ENCODE results near the gene OGDHL. TPM values are rescaled to one million over a fixed set of nuclear protein-coding genes. Genes with fewer than 3 reads are reported as not detected.

Gene OGDHL
- not detected for total RNA-seq
- not detected for polyA plus RNA-seq
- total RNA-seq = not detected

DNA sequence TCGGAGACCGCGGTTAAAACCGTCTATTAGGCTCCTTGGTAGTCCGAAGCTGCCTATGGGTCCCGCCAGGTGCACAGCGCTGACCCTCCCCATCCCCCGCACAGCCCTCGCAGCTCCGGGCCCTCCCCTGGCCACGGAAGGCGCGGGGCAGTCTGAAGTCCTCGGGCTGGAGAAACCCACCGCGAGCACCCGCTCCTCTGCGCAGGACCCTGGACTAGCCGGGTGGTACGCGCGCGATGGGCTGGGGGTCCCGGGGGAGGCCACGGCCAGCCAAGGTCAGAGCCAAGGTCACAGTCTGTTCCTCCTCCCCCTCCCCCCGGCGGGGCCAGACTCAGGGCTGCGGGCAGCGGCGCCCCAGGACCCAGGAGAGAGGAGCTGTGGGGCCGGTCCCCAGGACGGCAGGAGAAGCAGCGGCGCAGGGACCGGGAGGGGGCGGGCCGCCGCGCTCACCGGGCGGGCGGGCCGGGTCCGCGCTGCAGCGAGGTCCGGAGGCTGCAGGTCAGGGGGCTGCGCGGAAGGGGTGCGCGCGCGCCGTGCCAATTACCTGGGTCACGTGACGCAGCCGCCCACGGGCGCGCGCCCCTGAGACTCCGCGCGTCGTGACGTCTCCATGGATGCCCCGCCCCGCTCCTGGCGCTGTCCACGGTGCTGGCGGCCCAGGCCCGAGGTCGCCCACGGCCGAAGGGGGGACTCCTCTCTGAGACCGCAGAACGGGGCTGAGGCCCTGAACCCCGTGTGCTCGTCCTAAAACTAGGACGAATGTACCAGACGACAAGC is at the start of gene OGDHL:
OGDHL (minus strand) TSS at position 535 of the 777 bp plus-strand sequence. CDS start 3,731 bp downstream, outside the sequence.
- H3K4me3 Mint-ChIP-seq = peak within 1 kb of the TSS; percentile 40 to 71 (median 62)
- peaks cover 0 to 12% (median 0%) of the 10 kb centered on the region in 5 donors for H3K36me3 Mint-ChIP-seq
- intact Hi-C loops (cut with micrococcal nuclease) = loop anchor here in 1 of 2 donors (1.0 to 5.0 kb wide), 2 partner anchors 155 to 170 kb away; no protein-coding TSS in a partner anchor
- Histone ChIP-seq H3K27ac (ENCODE audit: low read depth, low read length) (no peak within 1 kb of the TSS), H3K9me3 (ENCODE audit: control insufficient read depth in 2 of 3, low read length in 3 of 3) (peaks cover 0 to 8% (median 0%) of the 10 kb centered on the region in 3 experiments), H3K4me1 (ENCODE audit: control insufficient read depth in 2 of 2, insufficient read depth in 2 of 2, low read length in 2 of 2) (no peaks in the 10 kb centered on the region), H3K36me3 (ENCODE audit: control insufficient read depth in 2 of 3, insufficient read depth in 3 of 3, low read length in 3 of 3) (no peaks in the 10 kb centered on the region), H3K27me3 (ENCODE audit: control insufficient read depth in 2 of 2, insufficient read depth in 2 of 2, low read length in 2 of 2) (no peaks in the 10 kb centered on the region), H3K4me3 (ENCODE audit: low read length) (no peak within 1 kb of the TSS)
- peaks cover 26 to 81% (median 51%) of the 10 kb centered on the region in 5 donors for H3K27me3 Mint-ChIP-seq
- H3K27ac Mint-ChIP-seq = no peak within 1 kb of the TSS
- ChIA-PET POLR2A (no interaction called here), CTCF (no interaction called here)
- peak; percentile 52 for ATAC-seq
- peaks cover 0 to 8% (median 7%) of the 10 kb centered on the region in 7 donors for H3K4me1 Mint-ChIP-seq
- DNase-seq = peak in 4 of 9 donors; percentile 4 to 81 (median 19)
- peaks cover 0 to 10% (median 7%) of the 10 kb centered on the region in 11 donors for H3K9me3 Mint-ChIP-seq

DNA sequence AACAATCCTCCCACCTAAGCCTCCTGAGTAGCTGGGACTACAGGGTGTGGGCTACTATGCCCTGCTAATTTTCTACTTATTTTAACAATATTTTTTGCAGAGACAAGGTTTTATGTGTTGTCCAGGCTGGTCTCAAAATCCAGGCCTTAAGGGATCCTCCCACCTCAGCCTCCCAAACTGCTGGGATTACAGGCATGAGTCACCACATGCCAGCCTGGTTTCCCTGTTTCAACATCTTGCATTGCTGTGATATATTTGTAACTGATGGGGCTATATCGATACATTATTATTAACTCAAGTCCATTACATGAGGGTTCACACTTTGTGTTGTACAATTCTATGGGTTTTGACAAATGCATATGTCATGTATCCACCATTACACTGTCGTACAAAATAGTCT is 41.9 kb upstream of the OGDHL start:
- ATAC-seq (no peak), DNase-seq (no peak)
- ChIA-PET CTCF (no interaction called here), POLR2A (no interaction called here)
- no peak overlapping the region for H3K27ac Mint-ChIP-seq
- no peaks in the 10 kb centered on the region for H3K9me3 ChIP-seq (ENCODE audit: control insufficient read depth in 2 of 3, low read length in 3 of 3)
- H3K27me3 ChIP-seq (ENCODE audit: control insufficient read depth in 2 of 2, insufficient read depth in 2 of 2, low read length in 2 of 2) = peaks cover 0 to 2% of the 10 kb centered on the region in 2 donors
- no peaks in the 10 kb centered on the region for H3K4me1 Mint-ChIP-seq
- no peak overlapping the region for H3K27ac ChIP-seq (ENCODE audit: low read depth, low read length)
- H3K4me3 ChIP-seq (ENCODE audit: low read length) = no peak overlapping the region
- H3K4me1 ChIP-seq (ENCODE audit: control insufficient read depth in 2 of 2, insufficient read depth in 2 of 2, low read length in 2 of 2) = no peaks in the 10 kb centered on the region
- no peaks in the 10 kb centered on the region for H3K36me3 ChIP-seq (ENCODE audit: control insufficient read depth in 2 of 3, insufficient read depth in 3 of 3, low read length in 3 of 3)
- intact Hi-C loops (cut with micrococcal nuclease) = no loop called here
- peaks cover 0 to 28% (median 10%) of the 10 kb centered on the region in 11 donors for H3K9me3 Mint-ChIP-seq
- H3K4me3 Mint-ChIP-seq = no peak overlapping the region
- peaks cover 0 to 25% (median 8%) of the 10 kb centered on the region in 5 donors for H3K27me3 Mint-ChIP-seq
- peaks cover 0 to 4% (median 0%) of the 10 kb centered on the region in 5 donors for H3K36me3 Mint-ChIP-seq

GRCh38 chr10:49798275-49798674 is 36.2 kb upstream of the OGDHL start:
- Mint-ChIP-seq H3K4me1 (no peaks in the 10 kb centered on the region), H3K27ac (no peak overlapping the region), H3K4me3 (no peak overlapping the region), H3K9me3 (peaks cover 0 to 5% (median 0%) of the 10 kb centered on the region in 11 donors), H3K36me3 (no peaks in the 10 kb centered on the region), H3K27me3 (peaks cover 4 to 14% (median 9%) of the 10 kb centered on the region in 5 donors)
- H3K4me1 ChIP-seq (ENCODE audit: control insufficient read depth in 2 of 2, insufficient read depth in 2 of 2, low read length in 2 of 2) = no peaks in the 10 kb centered on the region
- no peaks in the 10 kb centered on the region for H3K36me3 ChIP-seq (ENCODE audit: control insufficient read depth in 2 of 3, insufficient read depth in 3 of 3, low read length in 3 of 3)
- ChIA-PET CTCF (no interaction called here), POLR2A (no interaction called here)
- H3K27me3 ChIP-seq (ENCODE audit: control insufficient read depth in 2 of 2, insufficient read depth in 2 of 2, low read length in 2 of 2) = no peaks in the 10 kb centered on the region
- DNase-seq (no peak), ATAC-seq (no peak)
- no peak overlapping the region for H3K27ac ChIP-seq (ENCODE audit: low read depth, low read length)
- no peak overlapping the region for H3K4me3 ChIP-seq (ENCODE audit: low read length)
- no peaks in the 10 kb centered on the region for H3K9me3 ChIP-seq (ENCODE audit: control insufficient read depth in 2 of 3, low read length in 3 of 3)
- intact Hi-C loops (cut with micrococcal nuclease) = no loop called here

DNA sequence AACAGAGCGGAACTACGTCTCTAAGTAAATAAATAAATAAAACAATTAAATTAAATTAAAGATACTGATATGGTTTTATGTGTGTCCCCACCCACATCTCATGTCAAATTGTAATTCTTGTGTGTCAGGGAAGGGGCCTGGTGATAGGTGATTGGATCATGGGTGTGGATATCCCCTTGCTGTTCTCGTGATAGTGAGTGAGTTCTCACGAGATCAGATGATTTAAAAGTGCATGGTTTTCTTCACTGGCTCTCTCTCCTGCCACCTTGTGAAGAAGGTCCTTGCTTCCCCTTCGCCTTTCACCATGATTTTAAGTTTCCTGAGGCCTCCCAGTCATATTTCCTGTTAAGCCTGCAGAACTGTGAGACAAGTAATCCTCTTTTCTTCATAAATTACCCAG is 29.0 kb upstream of the OGDHL start:
- ChIA-PET CTCF (no interaction called here), POLR2A (no interaction called here)
- intact Hi-C loops (cut with micrococcal nuclease) = no loop called here
- Histone ChIP-seq H3K4me3 (ENCODE audit: low read length) (no peak overlapping the region), H3K27me3 (ENCODE audit: control insufficient read depth in 2 of 2, insufficient read depth in 2 of 2, low read length in 2 of 2) (no peaks in the 10 kb centered on the region), H3K36me3 (ENCODE audit: control insufficient read depth in 2 of 3, insufficient read depth in 3 of 3, low read length in 3 of 3) (no peaks in the 10 kb centered on the region), H3K4me1 (ENCODE audit: control insufficient read depth in 2 of 2, insufficient read depth in 2 of 2, low read length in 2 of 2) (no peaks in the 10 kb centered on the region), H3K9me3 (ENCODE audit: control insufficient read depth in 2 of 3, low read length in 3 of 3) (no peaks in the 10 kb centered on the region), H3K27ac (ENCODE audit: low read depth, low read length) (no peak overlapping the region)
- DNase-seq (no peak), ATAC-seq (no peak)
- H3K27me3 Mint-ChIP-seq = peaks cover 0 to 4% (median 0%) of the 10 kb centered on the region in 5 donors
- no peak overlapping the region for H3K4me3 Mint-ChIP-seq
- H3K4me1 Mint-ChIP-seq = no peaks in the 10 kb centered on the region
- no peaks in the 10 kb centered on the region for H3K9me3 Mint-ChIP-seq
- H3K27ac Mint-ChIP-seq = no peak overlapping the region
- no peaks in the 10 kb centered on the region for H3K36me3 Mint-ChIP-seq

DNA sequence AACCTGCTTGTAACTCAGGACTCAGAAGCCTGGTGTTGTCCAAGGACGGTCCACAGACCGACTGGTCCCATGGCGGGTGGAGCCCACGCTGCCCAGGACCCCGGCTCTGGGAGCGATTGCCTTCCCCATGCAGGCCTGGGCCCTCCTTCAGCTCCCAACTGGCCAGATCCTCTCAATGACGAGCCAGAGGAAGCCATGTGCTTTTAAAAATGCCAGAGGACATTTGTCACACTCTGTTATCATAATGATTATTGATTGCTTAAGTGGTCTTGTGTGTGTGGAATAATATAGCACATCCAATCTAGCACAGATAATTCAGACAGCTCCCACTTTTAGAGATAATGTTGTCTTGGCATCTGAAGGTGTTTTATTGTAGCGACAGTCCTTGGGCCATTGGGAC is 22.6 kb upstream of the OGDHL start:
- Mint-ChIP-seq H3K4me3 (no peak overlapping the region), H3K9me3 (peaks cover 0 to 1% (median 0%) of the 10 kb centered on the region in 11 donors), H3K4me1 (no peaks in the 10 kb centered on the region), H3K36me3 (no peaks in the 10 kb centered on the region), H3K27ac (no peak overlapping the region), H3K27me3 (peaks cover 4 to 25% (median 20%) of the 10 kb centered on the region in 5 donors)
- H3K4me1 ChIP-seq (ENCODE audit: control insufficient read depth in 2 of 2, insufficient read depth in 2 of 2, low read length in 2 of 2) = no peaks in the 10 kb centered on the region
- H3K4me3 ChIP-seq (ENCODE audit: low read length) = no peak overlapping the region
- intact Hi-C loops (cut with micrococcal nuclease) = no loop called here
- H3K36me3 ChIP-seq (ENCODE audit: control insufficient read depth in 2 of 3, insufficient read depth in 3 of 3, low read length in 3 of 3) = no peaks in the 10 kb centered on the region
- DNase-seq (no peak), ATAC-seq (no peak)
- no peaks in the 10 kb centered on the region for H3K27me3 ChIP-seq (ENCODE audit: control insufficient read depth in 2 of 2, insufficient read depth in 2 of 2, low read length in 2 of 2)
- ChIA-PET CTCF (no interaction called here), POLR2A (no interaction called here)
- no peak overlapping the region for H3K27ac ChIP-seq (ENCODE audit: low read depth, low read length)
- no peaks in the 10 kb centered on the region for H3K9me3 ChIP-seq (ENCODE audit: control insufficient read depth in 2 of 3, low read length in 3 of 3)

DNA sequence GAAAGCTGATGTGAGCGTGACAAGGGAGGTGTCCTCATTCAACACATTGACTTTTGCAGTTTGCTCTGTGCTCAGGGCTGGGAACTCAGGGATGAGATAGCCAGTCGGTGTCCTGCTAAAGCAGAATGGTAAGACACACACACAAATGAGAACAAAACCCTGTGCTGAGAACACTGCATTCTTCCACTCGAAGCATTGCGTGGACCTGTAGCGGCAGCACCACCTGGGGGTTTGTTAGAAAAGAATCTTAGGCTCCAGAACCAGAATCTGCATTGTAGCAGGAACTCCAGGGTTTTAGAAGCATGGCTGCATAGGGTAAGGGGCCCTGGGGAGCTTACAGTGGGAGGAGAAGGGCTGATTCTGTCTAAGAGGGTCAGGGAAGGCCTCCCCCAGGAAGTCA is 21.5 kb upstream of the OGDHL start:
- no peaks in the 10 kb centered on the region for H3K4me1 ChIP-seq (ENCODE audit: control insufficient read depth in 2 of 2, insufficient read depth in 2 of 2, low read length in 2 of 2)
- ATAC-seq (no peak), DNase-seq (no peak)
- no peaks in the 10 kb centered on the region for H3K9me3 ChIP-seq (ENCODE audit: control insufficient read depth in 2 of 3, low read length in 3 of 3)
- no peaks in the 10 kb centered on the region for H3K36me3 ChIP-seq (ENCODE audit: control insufficient read depth in 2 of 3, insufficient read depth in 3 of 3, low read length in 3 of 3)
- Mint-ChIP-seq H3K4me1 (no peaks in the 10 kb centered on the region), H3K9me3 (peaks cover 0 to 5% (median 0%) of the 10 kb centered on the region in 11 donors), H3K36me3 (no peaks in the 10 kb centered on the region), H3K4me3 (no peak overlapping the region), H3K27me3 (peaks cover 4 to 29% (median 25%) of the 10 kb centered on the region in 5 donors), H3K27ac (no peak overlapping the region)
- CTCF ChIA-PET = no interaction called here
- H3K4me3 ChIP-seq (ENCODE audit: low read length) = no peak overlapping the region
- POLR2A ChIA-PET = no interaction called here
- H3K27me3 ChIP-seq (ENCODE audit: control insufficient read depth in 2 of 2, insufficient read depth in 2 of 2, low read length in 2 of 2) = no peaks in the 10 kb centered on the region
- intact Hi-C loops (cut with micrococcal nuclease) = no loop called here
- no peak overlapping the region for H3K27ac ChIP-seq (ENCODE audit: low read depth, low read length)

GRCh38 chr10:49781247-49781646 is 19.1 kb upstream of the OGDHL start:
- H3K4me1 Mint-ChIP-seq = no peaks in the 10 kb centered on the region
- peaks cover 4 to 35% (median 32%) of the 10 kb centered on the region in 5 donors for H3K27me3 Mint-ChIP-seq
- Histone ChIP-seq H3K36me3 (ENCODE audit: control insufficient read depth in 2 of 3, insufficient read depth in 3 of 3, low read length in 3 of 3) (no peaks in the 10 kb centered on the region), H3K27me3 (ENCODE audit: control insufficient read depth in 2 of 2, insufficient read depth in 2 of 2, low read length in 2 of 2) (no peaks in the 10 kb centered on the region), H3K4me1 (ENCODE audit: control insufficient read depth in 2 of 2, insufficient read depth in 2 of 2, low read length in 2 of 2) (no peaks in the 10 kb centered on the region), H3K9me3 (ENCODE audit: control insufficient read depth in 2 of 3, low read length in 3 of 3) (no peaks in the 10 kb centered on the region), H3K4me3 (ENCODE audit: low read length) (no peak overlapping the region), H3K27ac (ENCODE audit: low read depth, low read length) (no peak overlapping the region)
- H3K27ac Mint-ChIP-seq = no peak overlapping the region
- DNase-seq (no peak), ATAC-seq (no peak)
- ChIA-PET POLR2A (no interaction called here), CTCF (no interaction called here)
- no peaks in the 10 kb centered on the region for H3K36me3 Mint-ChIP-seq
- intact Hi-C loops (cut with micrococcal nuclease) = no loop called here
- peaks cover 0 to 5% (median 1%) of the 10 kb centered on the region in 11 donors for H3K9me3 Mint-ChIP-seq
- no peak overlapping the region for H3K4me3 Mint-ChIP-seq

Data from naive thymus-derived CD4-positive, alpha-beta T cell (primary cell).